Neural cell (in vitro differentiated cells): Measurements from ENCODE around the gene CRLF1. TPM values are rescaled to one million over a fixed set of nuclear protein-coding genes. Genes with fewer than 3 reads are reported as not detected.

Experiments used
- H2AFZ ChIP-seq: fragments of 200-600, 300-800 bp; sonication (generic), shearing (Covaris generic); 2 replicates; pipeline ENCODE4 v1.6.0; 2014; ENCODE audit warnings: low read depth, mild to moderate bottlenecking, antibody characterized with exemption, low read length, moderate library complexity
- H3F3A ChIP-seq: fragments of 200-600 bp; shearing (Covaris generic); 2 replicates; pipeline ENCODE4 v1.6.1; 2016; ENCODE audit warnings: mild to moderate bottlenecking, moderate library complexity, mixed read lengths, antibody characterized with exemption, low read length; ENCODE audit not compliant: insufficient read depth, poor library complexity, severe bottlenecking
- H3K27ac ChIP-seq: fragments of 200-600, 300-800 bp; sonication (generic), shearing (Covaris generic); 2 replicates; pipeline ENCODE4 v1.5.1; 2014; ENCODE audit warnings: mild to moderate bottlenecking, low read length, moderate library complexity
- H3K27me3 ChIP-seq: fragments of 300-800, 200-600 bp; sonication (generic), shearing (Covaris generic); 2 replicates; pipeline ENCODE4 v1.6.0; 2014; ENCODE audit warnings: mild to moderate bottlenecking, low read depth, low read length, moderate library complexity; ENCODE audit not compliant: insufficient read depth
- H3K36me3 ChIP-seq: fragments of 300-800, 200-600 bp; sonication (generic), shearing (Covaris generic); 2 replicates; pipeline ENCODE4 v1.5.1; 2014; ENCODE audit warnings: mild to moderate bottlenecking, antibody characterized with exemption, low read length, moderate library complexity; ENCODE audit not compliant: insufficient read depth
- H3K4me2 ChIP-seq: fragments of 300-800, 200-600 bp; sonication (generic), shearing (Covaris generic); 2 replicates; pipeline ENCODE4 v1.6.0; 2014; ENCODE audit warnings: mild to moderate bottlenecking, low read length
- H3K4me3 ChIP-seq: fragments of 300-800, 200-600 bp; sonication (generic), shearing (Covaris generic); 2 replicates; pipeline ENCODE4 v1.5.1; 2014; ENCODE audit warnings: mild to moderate bottlenecking, low read length, moderate library complexity
- H3K79me2 ChIP-seq: fragments of 200-600 bp; shearing (Covaris generic); replicated peaks from 2 replicates; pipeline ENCODE4 v1.6.0; 2014; ENCODE audit warnings: mild to moderate bottlenecking, low read length, moderate library complexity; ENCODE audit not compliant: insufficient read depth
- H3K9ac ChIP-seq: fragments of 300-800, 200-600 bp; sonication (generic), shearing (Covaris generic); 2 replicates; pipeline ENCODE4 v1.6.1; 2016; ENCODE audit warnings: mild to moderate bottlenecking, low read length, mixed read lengths
- H3K9me2 ChIP-seq: fragments of 200-600 bp; shearing (Covaris generic); 2 replicates; pipeline ENCODE4 v1.6.1; 2016; ENCODE audit warnings: mild to moderate bottlenecking, low read length, mixed read lengths; ENCODE audit not compliant: insufficient read depth
- H3K9me3 ChIP-seq: fragments of 200-600, 300-800 bp; sonication (generic), shearing (Covaris generic); 2 replicates; pipeline ENCODE4 v1.6.1; 2016; ENCODE audit warnings: mild to moderate bottlenecking, mixed run types, low read length, moderate library complexity, mixed read lengths
- H4K20me1 ChIP-seq: fragments of 200-600 bp; shearing (Covaris generic); 2 replicates; pipeline ENCODE4 v1.6.1; 2016; ENCODE audit warnings: mild to moderate bottlenecking, mixed run types; ENCODE audit not compliant: insufficient read depth
- EP300 ChIP-seq: fragments of 450-650 bp; conservative IDR thresholded peaks from 2 replicates; pipeline ENCODE4 v1.6.1; 2014; ENCODE audit warnings: antibody characterized with exemption, mild to moderate bottlenecking, moderate library complexity; ENCODE audit not compliant: poor library complexity, severe bottlenecking
- EZH2 ChIP-seq: fragments of 200-600, 300-800 bp; shearing (Covaris generic), sonication (generic); IDR thresholded peaks from 2 replicates; pipeline ENCODE4 v1.6.1; 2014; ENCODE audit warnings: antibody characterized with exemption, low read length, borderline replicate concordance, mild to moderate bottlenecking; ENCODE audit not compliant: insufficient read depth, poor library complexity, severe bottlenecking
- MXI1 ChIP-seq: fragments of 450-650 bp; conservative IDR thresholded peaks from 2 replicates; pipeline ENCODE4 v1.6.1; 2014; ENCODE audit warnings: antibody characterized with exemption, mild to moderate bottlenecking; ENCODE audit not compliant: poor library complexity, severe bottlenecking
- POLR2AphosphoS5 ChIP-seq: IDR thresholded peaks from 2 replicates; pipeline ENCODE4 v1.6.1; 2012
- RAD21 ChIP-seq: fragments of 450-650 bp; conservative IDR thresholded peaks from 2 replicates; pipeline ENCODE4 v1.6.1; 2014; ENCODE audit warnings: antibody characterized with exemption, mild to moderate bottlenecking, moderate library complexity
- SMC3 ChIP-seq: fragments of 450-650 bp; conservative IDR thresholded peaks from 2 replicates; pipeline ENCODE4 v1.6.1; 2014; ENCODE audit warnings: antibody characterized with exemption, mild to moderate bottlenecking, moderate library complexity; ENCODE audit not compliant: poor library complexity
- TAF1 ChIP-seq: IDR thresholded peaks from 2 replicates; pipeline ENCODE4 v1.6.1; 2012; ENCODE audit warnings: low read depth
- polyA plus RNA-seq: library from polyadenylated mRNA; depleted of rRNA; stranded (reverse); fragments of >200 nt; gene quantifications from 2 replicates; pipeline ENCODE4 v1.2.3, GENCODE V29; 2014
- TF ChIP-seq, protein P1 (sequence below): fragments of 450-650 bp; IDR thresholded peaks from 2 replicates; pipeline ENCODE4 v1.5.1; 2014; ENCODE audit warnings: antibody characterized with exemption, mild to moderate bottlenecking, moderate library complexity; ENCODE audit not compliant: poor library complexity, severe bottlenecking
- TF ChIP-seq, protein P2 (sequence below): IDR thresholded peaks from 2 replicates; pipeline ENCODE4 v1.6.1; 2012; ENCODE audit warnings: borderline replicate concordance

Gene CRLF1
- polyA plus RNA-seq, 1 donor from 2014 or later: 14.2 TPM

DNA sequence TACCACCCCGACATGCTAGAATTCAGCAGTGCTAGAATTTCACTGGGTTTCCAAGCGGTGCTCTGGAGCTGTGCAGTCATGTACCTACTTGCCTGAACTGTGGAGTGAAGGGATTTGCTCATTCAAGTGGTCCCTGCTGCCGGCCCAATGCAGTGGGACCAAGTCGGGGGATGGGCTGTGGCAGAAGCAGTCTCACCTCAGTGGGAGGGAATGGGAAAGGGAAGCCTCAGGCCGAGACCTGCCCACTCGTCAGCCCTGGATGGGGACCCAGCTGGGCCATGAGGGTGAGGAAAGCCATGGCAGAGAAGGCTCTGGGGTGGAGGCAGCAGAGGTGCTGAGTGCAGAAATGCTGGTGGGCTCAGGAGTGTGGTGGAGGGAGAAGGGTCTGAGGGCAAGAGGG, 45.1 kb upstream of the CRLF1 start:
- H3K27ac ChIP-seq: no peak overlapping the region
- TF ChIP-seq SMC3 (no peak), POLR2AphosphoS5 (no peak), TAF1 (no peak), MXI1 (no peak), EZH2 (no peak), RAD21 (no peak), EP300 (no peak)
- TF ChIP-seq, protein P1, sequence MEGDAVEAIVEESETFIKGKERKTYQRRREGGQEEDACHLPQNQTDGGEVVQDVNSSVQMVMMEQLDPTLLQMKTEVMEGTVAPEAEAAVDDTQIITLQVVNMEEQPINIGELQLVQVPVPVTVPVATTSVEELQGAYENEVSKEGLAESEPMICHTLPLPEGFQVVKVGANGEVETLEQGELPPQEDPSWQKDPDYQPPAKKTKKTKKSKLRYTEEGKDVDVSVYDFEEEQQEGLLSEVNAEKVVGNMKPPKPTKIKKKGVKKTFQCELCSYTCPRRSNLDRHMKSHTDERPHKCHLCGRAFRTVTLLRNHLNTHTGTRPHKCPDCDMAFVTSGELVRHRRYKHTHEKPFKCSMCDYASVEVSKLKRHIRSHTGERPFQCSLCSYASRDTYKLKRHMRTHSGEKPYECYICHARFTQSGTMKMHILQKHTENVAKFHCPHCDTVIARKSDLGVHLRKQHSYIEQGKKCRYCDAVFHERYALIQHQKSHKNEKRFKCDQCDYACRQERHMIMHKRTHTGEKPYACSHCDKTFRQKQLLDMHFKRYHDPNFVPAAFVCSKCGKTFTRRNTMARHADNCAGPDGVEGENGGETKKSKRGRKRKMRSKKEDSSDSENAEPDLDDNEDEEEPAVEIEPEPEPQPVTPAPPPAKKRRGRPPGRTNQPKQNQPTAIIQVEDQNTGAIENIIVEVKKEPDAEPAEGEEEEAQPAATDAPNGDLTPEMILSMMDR: no peak
- TF ChIP-seq, protein P2, sequence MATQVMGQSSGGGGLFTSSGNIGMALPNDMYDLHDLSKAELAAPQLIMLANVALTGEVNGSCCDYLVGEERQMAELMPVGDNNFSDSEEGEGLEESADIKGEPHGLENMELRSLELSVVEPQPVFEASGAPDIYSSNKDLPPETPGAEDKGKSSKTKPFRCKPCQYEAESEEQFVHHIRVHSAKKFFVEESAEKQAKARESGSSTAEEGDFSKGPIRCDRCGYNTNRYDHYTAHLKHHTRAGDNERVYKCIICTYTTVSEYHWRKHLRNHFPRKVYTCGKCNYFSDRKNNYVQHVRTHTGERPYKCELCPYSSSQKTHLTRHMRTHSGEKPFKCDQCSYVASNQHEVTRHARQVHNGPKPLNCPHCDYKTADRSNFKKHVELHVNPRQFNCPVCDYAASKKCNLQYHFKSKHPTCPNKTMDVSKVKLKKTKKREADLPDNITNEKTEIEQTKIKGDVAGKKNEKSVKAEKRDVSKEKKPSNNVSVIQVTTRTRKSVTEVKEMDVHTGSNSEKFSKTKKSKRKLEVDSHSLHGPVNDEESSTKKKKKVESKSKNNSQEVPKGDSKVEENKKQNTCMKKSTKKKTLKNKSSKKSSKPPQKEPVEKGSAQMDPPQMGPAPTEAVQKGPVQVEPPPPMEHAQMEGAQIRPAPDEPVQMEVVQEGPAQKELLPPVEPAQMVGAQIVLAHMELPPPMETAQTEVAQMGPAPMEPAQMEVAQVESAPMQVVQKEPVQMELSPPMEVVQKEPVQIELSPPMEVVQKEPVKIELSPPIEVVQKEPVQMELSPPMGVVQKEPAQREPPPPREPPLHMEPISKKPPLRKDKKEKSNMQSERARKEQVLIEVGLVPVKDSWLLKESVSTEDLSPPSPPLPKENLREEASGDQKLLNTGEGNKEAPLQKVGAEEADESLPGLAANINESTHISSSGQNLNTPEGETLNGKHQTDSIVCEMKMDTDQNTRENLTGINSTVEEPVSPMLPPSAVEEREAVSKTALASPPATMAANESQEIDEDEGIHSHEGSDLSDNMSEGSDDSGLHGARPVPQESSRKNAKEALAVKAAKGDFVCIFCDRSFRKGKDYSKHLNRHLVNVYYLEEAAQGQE: no peak
- no peak overlapping the region for H3K4me2 ChIP-seq

DNA sequence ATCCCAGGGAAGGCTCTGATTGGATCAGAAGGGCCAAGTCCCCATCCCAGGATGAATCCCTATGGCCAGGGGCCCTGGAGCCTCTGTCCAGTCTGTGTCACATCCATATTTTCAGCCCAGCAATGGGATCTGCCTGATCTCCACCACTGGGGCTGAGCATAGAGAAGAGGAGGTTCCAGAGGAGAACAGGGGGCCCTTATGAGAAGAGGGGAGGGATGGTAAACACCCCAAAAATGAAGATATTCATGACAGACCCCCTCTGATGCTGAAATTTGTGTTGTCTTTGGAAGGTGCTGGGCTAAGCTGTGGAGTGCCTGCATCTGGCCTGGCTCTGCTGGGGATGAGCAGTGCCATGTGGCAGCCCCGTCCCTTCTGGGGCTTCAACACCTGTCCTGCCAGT, 44.7 kb upstream of the CRLF1 start:
- no peak for TF ChIP-seq POLR2AphosphoS5
- no peaks in the 10 kb centered on the region for H3F3A ChIP-seq
- no peak overlapping the region for H3K9ac ChIP-seq
- no peaks in the 10 kb centered on the region for H3K9me2 ChIP-seq
- H3K79me2 ChIP-seq: no peaks in the 10 kb centered on the region
- H3K36me3 ChIP-seq: no peaks in the 10 kb centered on the region
- no peak overlapping the region for H3K4me3 ChIP-seq
- H3K27me3 ChIP-seq: no peaks in the 10 kb centered on the region
- H3K9me3 ChIP-seq: no peaks in the 10 kb centered on the region
- H3K4me2 ChIP-seq: no peak overlapping the region
- no peaks in the 10 kb centered on the region for H4K20me1 ChIP-seq
- H2AFZ ChIP-seq: no peak overlapping the region
- H3K27ac ChIP-seq: no peak overlapping the region

More for the DNA sequence above, 45.1 kb upstream of the CRLF1 start:
- H3K9ac ChIP-seq: no peak overlapping the region
- H3F3A ChIP-seq: no peaks in the 10 kb centered on the region
- H4K20me1 ChIP-seq: no peaks in the 10 kb centered on the region
- no peaks in the 10 kb centered on the region for H3K27me3 ChIP-seq
- no peak overlapping the region for H2AFZ ChIP-seq
- H3K9me2 ChIP-seq: no peaks in the 10 kb centered on the region
- H3K4me3 ChIP-seq: no peak overlapping the region
- H3K79me2 ChIP-seq: no peaks in the 10 kb centered on the region
- no peaks in the 10 kb centered on the region for H3K36me3 ChIP-seq
- H3K9me3 ChIP-seq: no peaks in the 10 kb centered on the region

DNA sequence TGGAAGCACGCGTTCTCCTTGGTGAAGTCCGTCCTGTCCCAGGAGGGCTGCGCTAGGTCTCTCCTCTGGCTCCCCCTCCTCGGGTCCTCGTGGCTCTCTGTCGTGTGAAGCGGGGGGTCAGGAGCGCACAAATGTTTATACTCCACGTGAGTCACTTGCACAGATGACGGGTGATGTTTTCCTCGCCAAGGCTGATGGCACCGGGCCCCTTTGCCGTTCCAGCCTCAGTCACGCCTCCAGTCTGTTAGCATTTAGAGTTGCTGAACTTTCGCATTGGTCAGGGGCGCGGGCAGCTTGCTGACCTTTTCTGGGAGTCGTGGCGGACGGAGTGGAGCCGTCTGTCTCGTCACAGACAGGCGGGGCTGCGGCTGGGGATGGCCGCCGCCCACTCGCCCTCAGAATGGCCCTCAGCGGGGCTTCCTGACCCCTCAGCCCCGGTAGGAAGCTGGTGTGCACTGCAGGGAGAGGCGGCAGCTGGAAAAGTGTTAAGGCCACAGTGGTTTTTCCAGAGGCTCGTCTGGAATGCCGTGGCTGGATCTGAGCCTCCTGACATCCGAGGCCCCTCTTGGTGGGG, 44.0 kb upstream of the CRLF1 start:
- H4K20me1 ChIP-seq: no peaks in the 10 kb centered on the region
- TF ChIP-seq, protein P1: no peak
- TF ChIP-seq EZH2: no peak
- no peak for TF ChIP-seq POLR2AphosphoS5
- TF ChIP-seq TAF1: no peak
- TF ChIP-seq, protein P2: no peak
- TF ChIP-seq MXI1: no peak
- TF ChIP-seq SMC3: no peak
- TF ChIP-seq EP300: no peak
- no peak for TF ChIP-seq RAD21
- no peaks in the 10 kb centered on the region for H3K36me3 ChIP-seq
- H3K9me3 ChIP-seq: no peaks in the 10 kb centered on the region
- no peak overlapping the region for H3K4me2 ChIP-seq
- H3K9ac ChIP-seq: no peak overlapping the region
- H3K27ac ChIP-seq: no peak overlapping the region
- no peak overlapping the region for H3K4me3 ChIP-seq
- H2AFZ ChIP-seq: no peak overlapping the region
- H3K9me2 ChIP-seq: no peaks in the 10 kb centered on the region
- no peaks in the 10 kb centered on the region for H3K79me2 ChIP-seq
- no peaks in the 10 kb centered on the region for H3F3A ChIP-seq
- H3K27me3 ChIP-seq: no peaks in the 10 kb centered on the region
